Measurements from ENCODE around the gene NCKAP1.
A peak's percentile ranks its signal among the peaks of the same experiment; 100 is the strongest.

Gene NCKAP1

DNA sequence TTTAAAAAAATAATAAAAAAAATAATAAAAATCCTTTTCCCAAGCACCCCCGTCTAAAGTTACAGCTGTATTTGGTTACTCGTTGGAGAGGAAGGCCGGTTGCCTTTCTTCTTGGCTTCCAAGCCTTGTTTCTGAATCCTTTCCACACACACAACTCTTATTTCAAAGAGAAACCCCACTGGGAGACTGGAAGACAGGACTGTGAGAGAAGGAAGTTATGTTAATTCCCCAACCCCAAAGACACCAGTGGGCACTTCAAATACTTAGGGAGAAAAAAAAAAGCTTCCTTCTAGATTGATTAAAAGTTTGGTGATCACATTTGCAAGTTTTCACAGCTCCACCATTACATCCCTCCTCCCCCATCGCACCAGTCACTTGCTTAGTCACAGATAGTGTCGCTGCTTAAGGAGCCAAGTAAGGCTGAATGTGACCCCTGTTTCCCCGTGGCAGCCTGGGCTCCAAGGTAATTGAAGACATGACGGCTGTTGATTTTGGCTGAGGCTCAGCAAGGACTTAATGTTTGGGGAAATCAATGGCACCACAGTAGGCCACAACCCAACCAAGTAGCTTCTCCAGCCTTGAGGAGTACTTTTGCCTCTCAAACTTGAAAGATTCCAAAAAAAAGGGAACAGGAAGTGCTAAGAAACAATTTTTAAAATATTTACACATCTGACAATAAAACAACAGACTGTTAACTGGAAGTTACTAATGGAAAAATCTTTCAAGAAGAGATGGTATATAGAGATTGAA, 131.0 kb downstream of the NCKAP1 start:
- peak; percentile 79 for DNase-seq (ENCODE audit: low read depth)
- in situ Hi-C loops (cut with HindIII; ENCODE audit: low sequenced_read_pairs) = no loop called here
- no peak overlapping the region for H3K4me3 ChIP-seq (ENCODE audit: low read depth, low read length)
- TF ChIP-seq, protein P1, sequence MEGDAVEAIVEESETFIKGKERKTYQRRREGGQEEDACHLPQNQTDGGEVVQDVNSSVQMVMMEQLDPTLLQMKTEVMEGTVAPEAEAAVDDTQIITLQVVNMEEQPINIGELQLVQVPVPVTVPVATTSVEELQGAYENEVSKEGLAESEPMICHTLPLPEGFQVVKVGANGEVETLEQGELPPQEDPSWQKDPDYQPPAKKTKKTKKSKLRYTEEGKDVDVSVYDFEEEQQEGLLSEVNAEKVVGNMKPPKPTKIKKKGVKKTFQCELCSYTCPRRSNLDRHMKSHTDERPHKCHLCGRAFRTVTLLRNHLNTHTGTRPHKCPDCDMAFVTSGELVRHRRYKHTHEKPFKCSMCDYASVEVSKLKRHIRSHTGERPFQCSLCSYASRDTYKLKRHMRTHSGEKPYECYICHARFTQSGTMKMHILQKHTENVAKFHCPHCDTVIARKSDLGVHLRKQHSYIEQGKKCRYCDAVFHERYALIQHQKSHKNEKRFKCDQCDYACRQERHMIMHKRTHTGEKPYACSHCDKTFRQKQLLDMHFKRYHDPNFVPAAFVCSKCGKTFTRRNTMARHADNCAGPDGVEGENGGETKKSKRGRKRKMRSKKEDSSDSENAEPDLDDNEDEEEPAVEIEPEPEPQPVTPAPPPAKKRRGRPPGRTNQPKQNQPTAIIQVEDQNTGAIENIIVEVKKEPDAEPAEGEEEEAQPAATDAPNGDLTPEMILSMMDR (IDR thresholded peaks at IDR 0.05; ENCODE audit: low read depth, low read length, missing control alignments) = no peak

DNA sequence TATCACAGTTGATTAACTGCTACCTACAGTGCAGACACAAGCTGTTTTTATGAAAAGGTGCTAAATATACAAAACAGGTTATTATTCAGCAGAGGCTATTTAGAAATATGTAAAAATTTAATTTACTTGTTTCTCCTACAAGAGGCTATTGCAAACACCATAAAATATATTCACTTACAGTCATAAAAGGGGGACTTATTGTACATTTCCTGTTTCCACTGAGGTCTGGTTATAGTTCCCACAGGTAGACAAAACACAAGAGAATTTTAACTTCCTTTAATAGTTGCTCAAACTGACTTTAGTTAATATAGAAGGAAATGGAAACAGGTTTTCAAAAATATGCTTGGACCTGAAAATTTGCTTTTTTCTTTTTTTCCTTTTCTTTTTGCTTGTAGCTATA, 131.8 kb downstream of the NCKAP1 start:
- H3K4me3 ChIP-seq (ENCODE audit: low read depth, low read length) = no peak overlapping the region
- in situ Hi-C loops (cut with HindIII; ENCODE audit: low sequenced_read_pairs) = no loop called here
- TF ChIP-seq, protein P1 (IDR thresholded peaks at IDR 0.05; ENCODE audit: low read depth, low read length, missing control alignments) = no peak
- no peak for DNase-seq (ENCODE audit: low read depth)

DNA sequence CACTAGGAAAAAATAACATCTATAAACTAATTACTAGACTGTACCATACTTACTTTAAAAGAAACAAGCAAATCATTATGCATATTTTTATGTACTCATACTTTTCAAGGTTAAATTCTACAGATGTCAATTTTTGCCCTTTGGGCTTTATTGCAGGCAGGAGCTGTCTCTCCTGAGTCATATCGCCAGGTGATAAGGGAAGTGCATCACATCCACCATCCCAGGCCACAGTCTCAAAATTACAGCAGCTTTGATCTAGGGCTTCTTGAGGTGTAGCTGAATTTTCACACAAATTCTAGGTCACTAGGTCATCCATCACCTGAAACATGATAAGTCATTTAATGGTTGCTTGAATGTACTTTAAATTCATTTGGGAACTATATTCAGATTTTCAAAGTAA, 133.4 kb downstream of the NCKAP1 start:
- in situ Hi-C loops (cut with HindIII; ENCODE audit: low sequenced_read_pairs) = no loop called here
- TF ChIP-seq, protein P1 (IDR thresholded peaks at IDR 0.05; ENCODE audit: low read depth, low read length, missing control alignments) = no peak
- DNase-seq (ENCODE audit: low read depth) = no peak
- no peak overlapping the region for H3K4me3 ChIP-seq (ENCODE audit: low read depth, low read length)

- TF ChIP-seq, protein P1 (IDR thresholded peaks at IDR 0.05; ENCODE audit: low read depth, low read length, missing control alignments) = no peak
- H3K4me3 ChIP-seq (ENCODE audit: low read depth, low read length) = no peak overlapping the region
- in situ Hi-C loops (cut with HindIII; ENCODE audit: low sequenced_read_pairs) = no loop called here
- DNase-seq (ENCODE audit: low read depth) = no peak
These were observed 134.7 kb downstream of the NCKAP1 start for GRCh38 chr2:182903566-182903965.

- H3K4me3 ChIP-seq (ENCODE audit: low read depth, low read length) = no peak overlapping the region
- TF ChIP-seq, protein P1 (IDR thresholded peaks at IDR 0.05; ENCODE audit: low read depth, low read length, missing control alignments) = no peak
- in situ Hi-C loops (cut with HindIII; ENCODE audit: low sequenced_read_pairs) = no loop called here
- DNase-seq (ENCODE audit: low read depth) = no peak
These were observed 136.5 kb downstream of the NCKAP1 start for GRCh38 chr2:182901748-182902147.

DNA sequence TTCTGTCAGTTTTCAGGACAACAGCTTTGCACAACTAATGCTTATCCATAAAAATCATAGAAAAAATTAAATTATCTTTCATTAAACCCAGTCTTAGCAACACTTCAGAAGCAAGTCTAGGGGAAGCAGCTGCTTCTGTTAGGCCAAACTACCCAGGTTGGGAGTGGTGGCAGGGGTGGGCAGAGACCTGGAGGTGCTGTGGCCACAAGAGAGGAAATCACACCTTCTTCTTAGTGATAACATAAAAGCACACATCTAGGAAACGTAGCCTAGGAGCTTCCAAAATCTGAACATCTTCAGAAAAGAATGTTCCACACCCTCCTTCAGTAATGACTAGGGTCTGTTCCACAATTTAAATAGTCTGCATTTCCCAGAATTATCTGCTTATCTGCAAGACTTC, 139.5 kb downstream of the NCKAP1 start:
- DNase-seq (ENCODE audit: low read depth) = no peak
- in situ Hi-C loops (cut with HindIII; ENCODE audit: low sequenced_read_pairs) = no loop called here
- TF ChIP-seq, protein P1 (IDR thresholded peaks at IDR 0.05; ENCODE audit: low read depth, low read length, missing control alignments) = no peak
- H3K4me3 ChIP-seq (ENCODE audit: low read depth, low read length) = no peak overlapping the region
